IPS-NIHi7 (cell line): ENCODE measurements around the gene ALG3.
"Not testable (repeated sequence)": the region's sequence is repeated elsewhere in the genome, so short reads cannot be mapped to it uniquely, and the experiment has no call there.

Experiments
- DNase-seq: peaks from one replicate; pipeline ENCODE4 v3.0.0; 2012; ENCODE audit warnings: mixed read lengths; ENCODE audit errors: extremely low spot score

The ALG3 gene

DNA sequence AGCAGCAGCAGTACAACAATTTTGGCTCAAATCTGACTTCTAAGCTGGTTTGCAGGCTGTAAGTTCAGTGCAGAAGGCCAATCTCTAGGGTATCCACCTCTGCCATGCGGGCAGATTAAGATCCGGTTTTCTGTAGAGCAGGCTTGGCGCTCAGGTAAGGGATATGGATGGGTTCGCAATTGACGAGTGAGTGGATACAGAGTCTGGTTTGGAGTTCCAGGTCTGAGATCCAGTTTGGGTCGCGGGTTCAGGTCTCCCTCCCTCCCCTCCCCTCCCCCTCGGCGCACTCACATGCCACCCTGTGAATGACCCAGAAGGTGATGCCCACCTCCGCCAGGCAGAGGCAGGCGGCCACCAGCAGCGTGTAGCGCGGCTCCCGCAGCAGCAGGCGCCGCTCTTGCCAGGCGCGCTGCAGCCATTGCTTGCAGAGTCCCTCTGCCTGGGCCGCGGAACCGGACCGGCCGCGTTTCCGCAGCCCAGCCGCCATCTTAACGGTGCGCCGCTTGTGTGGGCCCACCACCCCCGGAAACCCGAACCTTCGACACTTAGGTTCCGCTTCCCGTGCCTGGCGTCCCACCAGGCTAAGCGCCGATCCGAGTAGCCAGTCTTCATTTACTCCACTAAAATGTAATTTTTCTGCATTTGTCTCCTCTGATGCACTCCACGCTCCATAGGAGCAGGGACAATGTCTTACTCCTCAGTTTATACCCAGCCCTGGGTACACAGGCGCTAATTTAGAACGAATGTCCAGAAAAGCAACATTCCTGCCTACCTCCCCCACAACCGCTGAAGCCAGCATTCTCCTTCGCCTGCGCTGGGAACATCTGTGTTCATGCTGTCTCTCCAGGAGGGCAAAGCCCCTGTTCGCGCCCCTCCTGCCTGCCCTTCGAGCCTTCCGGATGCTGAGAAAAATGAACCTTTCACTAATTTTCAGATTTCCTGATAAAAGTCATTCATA is at the start of gene ALG3:
TSS of gene ALG3 (minus strand) at position 509 of the 958 bp plus-strand sequence. CDS start at position 487, 22 bp downstream.
- DNase-seq, result peak; percentile 85

DNA sequence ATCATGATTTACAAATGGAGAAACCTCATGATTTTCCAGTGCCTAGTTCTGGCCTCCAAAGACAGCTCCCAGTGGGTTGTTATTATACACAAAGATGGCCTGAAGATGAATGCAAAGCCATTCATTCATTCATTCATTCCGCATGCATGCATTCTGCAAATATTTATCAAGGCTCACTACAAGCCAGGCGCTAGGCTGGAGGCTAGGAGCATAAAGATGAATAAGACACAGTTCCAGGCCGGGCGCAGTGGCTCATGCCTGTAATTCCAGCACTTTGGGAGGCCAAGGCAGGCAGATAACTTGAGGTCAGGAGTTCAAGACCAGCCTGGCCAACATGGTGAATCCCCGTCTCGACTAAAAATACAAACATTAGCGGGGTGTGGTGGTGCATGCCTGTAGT is 47.9 kb upstream of the ALG3 start:
- DNase-seq, result no peak

DNA sequence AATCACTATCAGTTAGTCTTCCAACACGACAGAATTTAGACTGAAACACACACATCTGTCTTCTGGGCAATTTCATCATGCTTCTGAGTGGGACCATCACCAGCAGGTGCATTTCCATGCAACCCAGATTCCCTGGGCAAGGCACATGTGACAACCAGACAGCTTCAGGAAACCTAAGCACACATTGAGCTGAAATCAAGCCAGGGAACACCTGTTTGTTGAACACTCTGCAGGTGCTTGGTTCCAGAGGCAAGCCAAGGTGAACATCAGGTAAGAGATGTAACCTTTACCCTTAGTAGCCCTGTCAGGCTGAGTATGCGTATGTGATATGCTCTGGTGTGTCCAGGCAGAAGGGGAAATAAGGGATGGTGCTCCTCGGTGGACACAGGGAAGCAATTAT is 47.0 kb upstream of the ALG3 start:
- no peak for DNase-seq

DNA sequence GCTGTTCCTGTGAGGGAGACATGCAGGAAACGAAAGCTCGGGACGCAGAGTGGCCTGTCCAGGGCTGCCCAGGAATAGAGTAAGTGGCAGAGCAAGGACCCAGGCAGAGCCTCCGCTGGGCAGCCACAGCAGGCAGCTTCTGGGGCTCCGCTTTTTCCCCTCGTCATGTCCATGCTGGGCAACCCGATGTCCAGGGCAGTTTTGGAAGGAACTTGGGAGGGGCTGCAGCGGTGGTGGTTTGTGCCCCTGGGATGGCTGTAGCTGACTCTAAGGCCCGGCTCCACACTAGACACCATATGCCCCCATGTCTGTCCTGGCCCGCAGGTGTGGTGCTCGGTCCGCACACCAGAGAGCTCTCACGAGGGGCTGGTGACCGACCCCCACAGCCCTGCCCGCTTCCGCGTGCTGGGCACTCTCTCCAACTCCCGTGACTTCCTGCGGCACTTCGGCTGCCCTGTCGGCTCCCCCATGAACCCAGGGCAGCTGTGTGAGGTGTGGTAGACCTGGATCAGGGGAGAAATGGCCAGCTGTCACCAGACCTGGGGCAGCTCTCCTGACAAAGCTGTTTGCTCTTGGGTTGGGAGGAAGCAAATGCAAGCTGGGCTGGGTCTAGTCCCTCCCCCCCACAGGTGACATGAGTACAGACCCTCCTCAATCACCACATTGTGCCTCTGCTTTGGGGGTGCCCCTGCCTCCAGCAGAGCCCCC is 43.1 kb upstream of the ALG3 start:
- no peak for DNase-seq

DNA sequence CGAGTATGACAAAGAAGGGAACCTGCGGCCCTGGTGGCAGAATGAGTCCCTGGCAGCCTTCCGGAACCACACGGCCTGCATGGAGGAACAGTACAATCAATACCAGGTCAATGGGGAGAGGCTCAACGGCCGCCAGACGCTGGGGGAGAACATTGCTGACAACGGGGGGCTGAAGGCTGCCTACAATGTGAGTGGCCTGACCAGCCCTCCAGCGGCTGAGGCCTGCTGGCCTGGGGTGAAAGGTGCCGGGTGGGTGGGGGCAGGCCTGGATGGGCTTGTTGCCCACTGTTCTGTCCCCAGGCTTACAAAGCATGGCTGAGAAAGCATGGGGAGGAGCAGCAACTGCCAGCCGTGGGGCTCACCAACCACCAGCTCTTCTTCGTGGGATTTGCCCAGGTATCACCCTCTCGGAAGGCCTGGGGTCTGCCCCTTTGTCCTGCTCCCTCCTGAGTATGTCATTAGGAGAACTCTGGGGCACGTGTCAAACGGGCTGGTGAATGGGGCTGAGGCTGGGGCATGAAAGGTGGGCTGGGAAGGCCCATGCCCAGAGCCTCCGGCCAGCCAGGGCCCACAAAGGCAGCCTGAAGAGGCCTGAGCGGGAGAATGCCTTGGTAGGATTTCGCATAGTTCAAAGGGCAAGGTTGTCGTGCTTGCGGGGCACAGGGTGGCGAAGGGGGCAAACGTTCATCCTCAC is 42.4 kb upstream of the ALG3 start:
- DNase-seq, result no peak

DNA sequence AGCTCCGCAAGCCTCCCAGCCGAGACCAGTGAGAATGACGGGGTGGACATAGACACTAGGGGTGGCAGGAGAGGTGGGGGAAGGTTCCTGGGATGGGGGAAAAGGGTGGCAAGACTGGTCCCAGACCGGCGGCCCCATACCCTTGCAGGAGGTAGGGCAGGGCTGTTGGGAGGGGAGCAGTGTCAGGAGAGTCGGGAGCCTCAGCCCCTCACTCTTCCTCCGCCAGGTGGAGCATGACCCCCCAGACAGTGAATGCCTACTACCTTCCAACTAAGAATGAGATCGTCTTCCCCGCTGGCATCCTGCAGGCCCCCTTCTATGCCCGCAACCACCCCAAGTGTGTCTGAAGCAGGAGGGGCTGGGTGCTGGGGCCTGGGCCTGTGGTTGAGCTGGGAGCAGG is 41.6 kb upstream of the ALG3 start:
- DNase-seq, result peak; percentile 21

DNA sequence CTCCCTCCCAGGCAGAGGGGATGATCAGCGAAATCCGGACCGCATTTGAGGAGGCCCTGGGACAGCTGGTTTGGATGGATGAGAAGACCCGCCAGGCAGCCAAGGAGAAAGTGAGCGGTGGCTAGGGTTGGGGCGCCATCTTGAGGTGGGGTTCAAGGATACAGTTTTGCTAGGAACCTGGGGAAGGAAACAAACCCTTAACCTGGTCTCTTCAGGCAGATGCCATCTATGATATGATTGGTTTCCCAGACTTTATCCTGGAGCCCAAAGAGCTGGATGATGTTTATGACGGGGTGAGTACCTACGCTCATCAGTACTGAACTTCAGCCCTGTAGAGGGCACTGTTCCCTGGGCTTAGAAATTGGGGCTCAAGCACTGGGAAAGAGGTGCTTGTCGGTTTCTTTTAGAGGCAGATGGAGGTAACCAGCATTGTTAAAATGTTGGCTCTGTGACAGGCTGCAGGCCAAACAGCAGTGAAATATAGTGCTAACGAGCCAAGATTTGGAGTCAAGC is 40.7 kb upstream of the ALG3 start:
- DNase-seq, result peak; percentile 87

DNA sequence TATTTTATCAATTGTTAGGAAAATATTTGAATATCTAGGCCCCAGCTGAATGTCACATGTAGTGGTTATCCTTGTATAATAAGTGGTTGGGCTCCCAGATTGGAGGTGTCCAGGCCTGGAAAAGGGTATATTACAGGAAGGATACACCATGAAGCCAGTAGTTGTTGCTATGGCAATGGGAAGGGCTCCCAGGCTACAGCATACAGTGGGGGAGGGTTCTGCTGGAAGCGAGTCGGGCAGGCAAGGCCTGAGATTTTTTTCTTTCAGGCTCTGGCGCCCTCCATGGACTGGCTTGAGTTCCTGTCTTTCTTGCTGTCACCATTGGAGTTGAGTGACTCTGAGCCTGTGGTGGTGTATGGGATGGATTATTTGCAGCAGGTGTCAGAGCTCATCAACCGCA is 35.9 kb upstream of the ALG3 start:
- DNase-seq, result peak; percentile 95

DNA sequence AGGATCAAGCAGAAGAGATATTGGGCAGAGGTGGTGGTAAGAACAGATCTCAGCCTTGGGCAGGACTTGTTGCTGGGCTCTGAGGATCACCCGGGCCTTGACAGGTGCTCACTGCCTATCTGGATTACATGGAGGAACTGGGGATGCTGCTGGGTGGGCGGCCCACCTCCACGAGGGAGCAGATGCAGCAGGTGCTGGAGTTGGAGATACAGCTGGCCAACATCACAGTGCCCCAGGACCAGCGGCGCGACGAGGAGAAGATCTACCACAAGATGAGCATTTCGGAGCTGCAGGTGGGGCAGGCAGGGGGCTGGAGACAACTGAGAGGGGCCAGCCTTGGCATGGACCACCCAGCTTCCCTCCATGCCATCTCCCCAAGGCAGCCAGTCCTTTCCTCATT is 34.9 kb upstream of the ALG3 start:
- no peak for DNase-seq

DNA sequence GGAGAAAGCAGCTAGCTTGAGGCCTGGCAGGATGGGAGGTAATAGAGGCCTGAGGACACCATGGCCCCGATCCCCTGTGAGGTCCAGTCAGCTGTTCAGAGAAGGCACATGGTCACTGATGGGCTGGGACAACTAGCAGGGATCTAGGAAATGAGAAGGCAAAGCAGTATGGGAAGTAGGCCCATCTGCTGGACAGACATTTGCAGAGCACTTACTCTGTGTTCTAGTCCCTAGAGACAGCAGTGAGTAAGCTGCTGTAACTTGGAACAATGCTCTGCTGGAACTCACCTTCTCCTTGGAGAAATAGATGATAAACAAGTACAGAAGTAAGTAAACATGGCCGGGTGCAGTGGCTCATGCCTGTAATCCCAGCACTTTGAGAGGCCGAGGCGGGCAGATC is 34.2 kb upstream of the ALG3 start:
- DNase-seq, result no peak

DNA sequence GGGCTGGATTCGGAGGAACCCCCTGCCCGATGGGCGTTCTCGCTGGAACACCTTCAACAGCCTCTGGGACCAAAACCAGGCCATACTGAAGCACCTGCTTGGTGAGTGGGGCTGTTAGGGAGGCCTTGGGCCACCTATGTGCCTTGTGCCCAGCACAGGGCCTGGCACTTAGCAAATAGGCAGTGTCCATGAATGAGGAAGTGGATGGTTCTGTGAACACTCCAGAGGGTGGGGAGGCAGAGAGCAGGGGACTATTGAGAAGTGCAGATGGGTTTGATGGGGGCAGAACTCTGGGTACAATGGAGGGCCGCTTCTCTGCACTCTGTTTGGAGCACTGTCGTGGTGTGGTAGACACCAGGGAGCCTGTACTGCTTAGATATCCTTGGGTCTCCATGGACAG is 28.6 kb upstream of the ALG3 start:
- DNase-seq, result no peak

DNA sequence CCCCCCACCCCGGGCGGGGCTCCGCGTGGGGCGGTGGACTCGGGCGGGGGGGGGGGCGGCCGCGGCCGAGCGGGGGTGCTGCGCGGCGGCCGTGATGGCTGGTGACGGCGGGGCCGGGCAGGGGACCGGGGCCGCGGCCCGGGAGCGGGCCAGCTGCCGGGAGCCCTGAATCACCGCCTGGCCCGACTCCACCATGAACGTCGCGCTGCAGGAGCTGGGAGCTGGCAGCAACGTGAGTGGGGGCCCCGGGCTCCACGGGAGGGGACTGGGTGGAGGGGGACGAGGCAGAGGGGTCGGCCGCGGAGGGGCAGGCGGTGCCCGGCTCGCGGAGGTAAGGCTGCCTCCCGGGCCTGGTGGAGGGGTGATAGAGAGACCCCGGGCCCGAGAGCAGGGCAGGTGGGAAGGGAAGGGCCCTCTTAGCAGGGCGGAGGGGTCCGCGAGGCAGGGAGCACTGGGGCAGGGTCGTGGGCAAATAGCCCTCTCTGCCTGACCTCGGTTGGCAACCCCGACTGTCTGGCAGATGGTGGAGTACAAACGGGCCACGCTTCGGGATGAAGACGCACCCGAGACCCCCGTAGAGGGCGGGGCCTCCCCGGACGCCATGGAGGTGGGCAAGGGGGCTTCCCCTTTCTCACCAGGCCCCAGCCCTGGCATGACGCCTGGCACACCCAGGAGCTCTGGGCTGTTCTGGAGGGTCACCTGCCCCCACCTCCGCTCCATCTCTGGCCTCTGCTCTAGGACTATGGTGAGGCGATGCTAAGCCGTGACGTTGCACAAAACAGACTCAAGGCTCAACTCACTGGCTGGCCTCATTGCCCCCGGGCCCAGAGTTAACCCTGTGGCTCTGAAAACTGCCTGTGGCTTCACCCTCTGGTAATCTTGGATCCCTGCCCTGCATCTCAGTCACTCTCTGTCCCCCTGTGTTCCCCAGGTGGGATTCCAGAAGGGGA is 27.5 kb upstream of the ALG3 start, which contains the start of gene ECE2:
TSS of gene ECE2 (plus strand) at position 62 of the 950 bp plus-strand sequence. CDS start at position 194, 132 bp downstream.
- DNase-seq, result no peak

DNA sequence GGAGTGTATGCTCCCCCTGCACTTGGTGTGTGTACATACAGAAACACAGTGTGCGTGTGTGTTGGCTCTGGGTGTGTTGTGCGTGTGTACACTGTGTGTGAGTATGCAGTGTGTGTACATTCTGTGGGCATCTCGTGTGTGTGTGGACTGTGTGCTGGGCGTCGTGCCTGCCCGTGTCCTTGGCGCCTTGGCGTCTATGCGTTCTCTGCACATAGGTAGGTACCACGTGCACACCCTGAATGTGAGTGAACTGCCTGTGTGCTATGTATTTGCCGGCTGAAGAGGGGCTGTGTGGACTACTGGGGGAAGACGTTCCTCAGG is 26.6 kb upstream of the ALG3 start:
- no peak for DNase-seq

DNA sequence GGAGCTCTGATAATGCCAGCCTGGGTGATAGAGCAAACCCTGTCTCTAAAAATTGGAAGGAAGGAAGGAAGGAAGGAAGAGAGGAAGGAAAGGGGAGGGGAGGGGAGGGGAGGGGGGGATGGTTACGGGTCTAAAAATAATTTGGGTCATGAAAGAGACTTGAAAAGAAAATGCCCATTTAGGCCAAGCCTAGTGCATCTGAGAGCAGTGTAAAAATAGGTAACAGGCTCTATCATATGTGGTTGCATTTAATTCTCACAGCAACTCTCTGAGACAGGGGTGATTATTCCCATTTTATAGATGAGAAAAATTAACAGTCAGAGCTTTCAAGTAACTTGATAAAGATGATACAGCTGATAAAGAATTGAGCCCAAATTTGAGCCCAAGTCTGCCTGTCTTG is 23.5 kb upstream of the ALG3 start:
- DNase-seq, result no peak

DNA sequence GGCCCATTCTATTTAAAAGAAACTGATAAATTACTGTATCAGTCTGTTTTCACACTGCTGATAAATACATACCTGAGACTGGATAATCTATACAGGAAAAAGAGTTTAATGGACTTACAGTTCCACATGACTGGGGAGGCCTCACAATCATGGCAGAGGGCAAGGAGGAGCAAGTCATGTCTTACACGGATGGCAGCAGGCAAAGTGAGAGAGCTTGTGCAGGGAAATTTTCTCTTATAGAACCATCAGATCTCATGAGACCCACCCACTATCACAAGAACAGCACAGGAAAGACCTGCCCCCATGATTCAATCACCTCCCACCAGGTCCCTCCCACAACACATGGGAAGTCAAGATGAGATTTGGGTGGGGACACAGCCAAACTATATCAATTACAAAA is 18.5 kb upstream of the ALG3 start:
- DNase-seq, result not testable (repeated sequence)

DNA sequence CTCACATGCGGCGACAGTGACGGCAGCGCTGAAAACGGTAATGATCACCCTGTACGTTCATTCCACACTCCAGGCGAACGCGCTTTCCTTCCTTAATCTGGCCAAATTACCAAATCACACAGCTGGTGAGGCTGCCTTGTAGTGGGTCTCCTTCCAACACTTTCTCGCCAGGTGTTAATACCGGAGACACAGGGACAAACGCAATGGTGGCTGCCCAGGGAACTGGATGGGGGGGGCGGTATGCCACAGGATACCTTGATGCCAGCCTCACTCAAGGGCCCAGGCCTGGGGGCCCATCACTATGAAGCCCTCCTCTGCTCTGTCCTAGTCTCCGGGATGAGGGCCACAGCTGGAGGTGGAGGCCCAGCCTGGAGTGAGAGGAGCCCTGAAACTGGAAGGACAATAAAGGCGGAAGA is 14.0 kb upstream of the ALG3 start:
- no peak for DNase-seq

DNA sequence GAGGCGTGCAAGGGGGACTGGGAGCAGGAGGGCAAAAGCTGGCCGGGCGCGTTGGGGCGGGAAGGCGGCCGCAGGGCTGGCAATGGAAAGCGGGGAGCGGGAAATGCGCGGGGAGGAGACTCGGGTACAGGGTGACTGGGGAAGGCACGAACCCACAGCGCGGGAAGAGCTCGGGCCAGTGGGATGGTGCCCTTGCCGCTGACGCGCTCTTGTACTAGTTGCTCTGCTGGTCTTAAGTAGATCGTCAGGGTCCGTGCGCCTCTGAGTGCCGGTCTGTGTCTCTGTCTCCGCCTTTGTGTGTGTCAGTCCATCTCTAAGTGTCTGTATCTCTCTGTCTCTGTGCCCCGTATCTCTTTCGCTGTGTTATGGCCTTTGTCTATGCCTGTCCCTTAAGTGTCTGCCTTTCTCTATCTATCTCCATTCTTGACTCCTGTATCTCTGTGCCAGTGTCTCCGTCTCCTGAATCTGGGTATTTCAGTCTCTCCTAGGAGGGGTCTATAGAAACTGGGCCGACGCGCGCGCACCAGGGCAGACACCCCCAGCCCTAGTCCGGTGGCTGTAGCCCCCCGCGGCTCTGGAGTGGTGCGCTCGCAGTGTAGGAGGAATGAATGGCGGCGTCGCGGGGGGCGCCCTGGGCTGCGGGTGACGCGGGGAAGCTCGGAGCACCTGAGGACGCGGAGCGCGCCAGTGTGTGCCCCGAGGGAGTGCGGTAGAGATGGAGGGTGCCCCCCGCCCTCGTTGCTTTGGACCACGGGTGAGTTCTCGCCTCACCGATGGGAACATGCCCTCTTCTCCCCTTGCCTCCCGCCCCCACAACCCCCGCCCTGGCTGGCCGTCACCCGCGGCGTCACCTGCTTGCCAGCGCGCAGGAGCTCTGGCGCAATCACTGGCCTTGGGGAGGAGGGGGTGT is 13.3 kb upstream of the ALG3 start:
- peak; percentile 48 for DNase-seq

DNA sequence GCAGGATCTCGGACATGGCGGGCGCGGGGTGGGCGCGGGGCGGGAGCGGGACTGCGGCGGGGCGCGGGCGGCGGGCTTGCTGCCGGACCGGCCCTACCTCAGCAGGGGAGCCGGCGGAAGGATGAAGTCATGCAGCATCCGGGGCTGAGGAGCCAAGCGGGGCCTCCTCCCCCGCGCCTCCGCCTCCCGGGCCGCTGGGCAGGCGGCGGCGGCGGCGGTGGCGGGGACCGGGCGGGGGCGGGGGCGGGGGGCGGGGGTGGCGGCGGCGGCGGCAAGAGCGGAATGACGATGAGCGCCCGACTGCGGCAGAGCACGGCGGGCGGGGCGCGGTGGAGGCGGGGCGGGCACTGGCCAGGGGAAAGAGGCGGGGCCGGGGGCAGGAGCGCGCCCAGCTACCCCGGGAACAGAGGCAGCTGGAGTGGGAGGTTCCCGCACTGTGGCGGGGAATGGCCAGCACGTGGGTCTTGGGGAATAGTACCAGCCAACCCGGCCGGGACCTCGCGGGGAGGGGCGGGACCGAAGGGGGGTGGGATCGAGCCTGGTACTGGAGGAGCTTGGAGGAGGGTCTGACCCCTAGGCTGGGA is 12.6 kb upstream of the ALG3 start, which contains the start of gene CAMK2N2:
TSS of gene CAMK2N2 (minus strand) at position 284 of the 584 bp plus-strand sequence. CDS start at position 16, 268 bp downstream.
- peak; percentile 84 for DNase-seq

DNA sequence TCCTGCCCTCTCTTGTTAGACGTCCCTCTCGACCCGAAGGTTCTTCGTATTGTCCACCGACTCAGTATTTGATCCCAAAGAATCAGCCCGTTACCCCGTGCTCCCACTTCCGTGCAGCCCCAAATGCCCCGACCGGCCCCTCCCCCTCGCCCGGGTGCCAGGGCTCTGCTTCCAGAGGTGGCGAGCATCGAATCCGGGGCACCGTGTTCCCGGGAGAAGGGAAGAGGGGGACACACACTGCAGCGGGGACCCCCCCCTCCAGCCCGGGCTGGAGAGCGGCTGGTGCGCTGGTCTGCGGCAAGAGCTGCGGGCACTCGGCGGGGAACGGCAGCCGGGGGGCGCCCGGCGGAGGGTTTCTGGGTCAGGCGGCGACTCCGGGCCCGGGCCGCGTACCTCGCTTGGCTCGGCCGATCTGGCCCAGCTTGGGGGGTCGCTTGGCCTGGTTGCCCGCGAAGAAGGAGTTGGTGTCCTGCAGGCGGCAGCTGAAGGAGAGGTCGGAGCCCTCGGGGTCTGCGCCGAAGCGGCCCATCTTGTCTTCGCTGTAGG is 12.0 kb upstream of the ALG3 start:
- no peak for DNase-seq
